HG03432 (cell line): ENCODE measurements around the gene ZDHHC14.

Source experiments
- ATAC-seq: cut with Tn5 transposase; IDR thresholded peaks from one replicate; pipeline ENCODE4 v1.9.1; 2021; ENCODE audit warnings: mild to moderate bottlenecking, moderate library complexity; ENCODE audit not compliant: unreplicated experiment

ZDHHC14 gene

DNA sequence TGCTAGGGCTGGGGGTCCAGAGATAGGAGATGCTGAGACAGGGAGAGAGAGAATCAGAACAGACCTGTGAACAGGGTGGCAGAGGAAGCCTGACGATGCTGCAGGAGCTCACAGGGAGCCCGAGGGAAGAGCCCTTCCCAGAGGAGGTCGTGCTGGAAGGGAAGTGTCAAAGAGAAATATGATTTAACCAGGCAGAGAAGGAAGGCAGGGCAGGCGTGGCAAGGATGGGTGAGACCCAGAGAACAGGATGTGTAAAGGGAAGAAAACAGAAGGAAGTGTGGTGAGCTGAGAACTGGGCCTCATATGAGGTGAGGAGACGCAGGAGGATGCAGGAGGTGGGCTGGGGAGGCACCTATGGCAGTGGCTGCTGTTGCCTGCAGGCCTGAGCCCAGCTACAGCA lies 105.6 kb downstream of the ZDHHC14 start:
- no peak for ATAC-seq

DNA sequence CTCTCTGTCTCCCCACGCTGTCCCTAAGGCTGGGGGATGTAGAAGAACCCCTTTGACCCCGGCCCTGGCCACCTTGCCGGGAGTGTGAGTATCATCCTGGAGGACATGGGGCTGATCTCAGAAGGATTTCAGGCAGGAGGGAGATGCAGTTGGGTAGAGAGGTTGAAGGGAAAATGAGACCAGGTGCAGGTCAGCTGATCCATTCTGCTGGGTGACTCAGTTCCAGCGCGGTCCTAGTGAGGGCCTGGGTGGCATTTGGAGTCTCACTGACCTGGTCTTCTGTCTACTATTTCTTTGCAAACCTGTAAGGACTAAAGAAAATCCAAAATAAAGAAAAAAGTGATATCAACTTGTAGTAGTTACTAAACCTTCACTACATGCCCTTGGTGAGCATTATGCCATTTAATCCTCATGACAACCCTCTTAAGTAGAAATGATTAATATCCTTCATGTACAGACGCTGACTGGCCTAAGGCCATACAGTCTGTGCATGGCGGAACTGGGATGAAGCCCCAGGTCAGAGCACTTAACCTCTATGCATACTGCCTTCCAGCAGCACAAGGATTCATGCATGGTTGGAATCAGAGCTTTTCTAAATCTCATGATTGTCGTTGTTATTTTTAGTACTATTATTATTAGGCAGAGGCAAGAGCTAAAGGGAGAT lies 106.3 kb downstream of the ZDHHC14 start:
- ATAC-seq, result no peak

DNA sequence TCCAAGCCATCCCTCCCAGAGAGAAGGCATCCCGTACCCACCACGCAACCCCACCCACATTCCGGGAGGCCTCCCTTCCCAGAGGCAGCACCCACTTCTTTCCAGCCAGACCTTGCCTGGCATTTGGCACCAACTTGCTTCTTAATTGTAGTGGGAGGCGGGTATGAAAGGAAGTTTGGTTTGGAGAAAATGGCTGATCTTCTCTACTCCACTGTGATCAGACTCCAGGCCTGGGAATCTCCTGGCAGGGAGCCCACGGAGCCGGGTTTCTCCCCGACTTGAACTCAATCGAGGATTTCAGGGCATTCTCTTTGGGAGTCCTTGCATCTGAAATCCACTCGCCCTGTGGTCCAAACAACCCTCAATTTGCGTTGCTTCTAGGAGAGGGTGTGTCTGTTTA lies 107.1 kb downstream of the ZDHHC14 start:
- no peak for ATAC-seq

DNA sequence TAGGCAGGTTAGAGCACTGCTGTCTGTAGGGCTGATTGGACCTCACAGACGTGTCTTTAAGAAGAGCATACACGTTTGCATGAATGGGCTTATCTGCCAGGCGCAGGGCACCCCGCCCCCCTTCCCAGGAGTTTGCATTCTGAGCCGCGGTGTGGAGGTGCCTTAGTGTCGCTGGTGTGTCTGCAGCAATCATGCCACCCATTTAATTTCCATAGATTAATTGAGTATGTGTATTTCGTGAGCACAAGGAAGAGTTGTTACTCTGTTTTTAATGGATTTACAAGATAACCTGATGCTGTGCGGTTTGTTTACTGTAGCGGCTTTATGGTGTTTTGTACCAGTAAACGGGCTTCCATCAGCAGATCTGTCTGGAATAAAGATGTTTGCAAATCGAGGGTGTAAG lies 107.7 kb downstream of the ZDHHC14 start:
- no peak for ATAC-seq

DNA sequence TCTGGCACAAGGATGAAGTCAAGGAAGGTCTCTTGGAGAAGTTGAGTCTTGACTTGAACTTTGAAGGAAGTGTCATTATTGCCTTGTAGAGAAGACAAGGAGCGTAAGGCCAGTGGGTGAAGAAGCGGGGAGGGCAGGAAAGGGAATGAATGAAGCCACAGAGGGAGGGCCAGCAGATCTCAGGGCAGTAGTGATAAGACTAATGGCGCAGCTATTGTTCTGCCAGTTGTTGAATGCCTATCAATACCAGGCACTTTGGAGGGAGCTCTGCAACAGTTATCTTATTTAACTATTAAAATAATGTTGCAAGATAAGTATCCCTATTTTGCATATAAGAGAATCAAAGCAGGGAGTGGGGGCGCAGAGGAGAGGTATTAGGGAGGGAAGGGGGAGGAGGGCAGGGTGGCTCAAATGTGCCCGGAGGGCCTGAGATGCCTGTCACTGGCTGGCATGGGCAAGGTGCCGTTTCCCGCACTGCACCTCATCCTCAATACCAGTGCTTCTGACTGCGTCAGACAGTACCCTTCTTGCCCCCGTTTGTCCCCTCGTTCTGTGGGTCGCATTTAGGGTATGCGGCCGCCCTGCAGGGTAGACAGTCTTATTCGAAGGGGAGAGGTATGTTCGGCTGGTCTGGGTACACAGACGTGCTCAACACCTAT lies 109.8 kb downstream of the ZDHHC14 start:
- no peak for ATAC-seq

DNA sequence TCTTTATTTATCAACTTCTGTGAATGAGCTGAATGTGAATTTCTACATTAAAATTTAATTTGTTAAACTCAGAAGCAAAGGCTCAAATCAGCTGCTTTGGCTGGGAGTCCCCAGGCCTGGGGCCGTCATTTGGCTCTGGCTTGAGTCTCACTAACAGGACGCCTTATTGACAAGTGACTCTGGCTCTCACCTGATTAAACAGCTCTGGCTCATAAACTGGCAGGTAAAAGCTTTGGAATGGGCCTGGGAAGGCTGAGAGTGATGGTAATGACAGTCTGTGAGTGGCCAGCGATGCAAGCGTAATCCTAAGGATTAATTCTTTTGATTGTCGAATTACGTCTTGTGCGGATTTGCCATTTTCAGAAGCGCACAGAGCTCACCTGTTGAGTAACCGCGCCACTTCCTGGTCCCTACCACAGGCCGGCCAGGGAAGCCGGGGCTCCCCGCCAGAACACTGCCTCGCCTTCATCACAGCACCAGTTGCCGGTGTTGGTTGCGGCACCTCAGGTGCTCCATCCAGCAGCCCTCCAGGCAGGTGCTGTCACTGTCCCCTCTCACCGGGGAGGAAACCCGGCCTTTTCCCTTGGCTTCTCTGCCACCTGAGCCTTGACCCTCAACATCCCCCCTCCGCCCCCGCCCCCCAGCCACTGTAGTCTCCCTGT lies 110.7 kb downstream of the ZDHHC14 start:
- ATAC-seq, result no peak

DNA sequence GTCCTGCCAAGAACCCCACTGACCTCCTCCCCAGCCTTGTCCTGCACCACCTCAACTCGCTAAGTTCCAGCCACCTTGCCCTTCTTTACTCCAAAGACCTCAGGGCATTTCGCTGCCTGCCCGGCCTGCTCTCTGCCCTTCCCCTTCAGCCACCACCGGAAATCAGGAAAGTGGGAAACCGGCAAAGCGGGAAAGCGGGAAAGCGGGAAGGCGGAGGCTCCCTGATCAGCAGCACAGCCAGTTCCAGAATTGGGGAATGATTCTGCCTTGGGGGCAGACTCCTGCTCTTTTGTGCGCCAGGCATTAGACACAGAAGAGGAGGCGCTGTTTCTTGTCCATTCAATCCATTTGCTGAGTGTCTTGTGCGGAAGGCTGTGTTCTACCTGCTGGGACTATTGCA lies 111.3 kb downstream of the ZDHHC14 start:
- no peak for ATAC-seq

DNA sequence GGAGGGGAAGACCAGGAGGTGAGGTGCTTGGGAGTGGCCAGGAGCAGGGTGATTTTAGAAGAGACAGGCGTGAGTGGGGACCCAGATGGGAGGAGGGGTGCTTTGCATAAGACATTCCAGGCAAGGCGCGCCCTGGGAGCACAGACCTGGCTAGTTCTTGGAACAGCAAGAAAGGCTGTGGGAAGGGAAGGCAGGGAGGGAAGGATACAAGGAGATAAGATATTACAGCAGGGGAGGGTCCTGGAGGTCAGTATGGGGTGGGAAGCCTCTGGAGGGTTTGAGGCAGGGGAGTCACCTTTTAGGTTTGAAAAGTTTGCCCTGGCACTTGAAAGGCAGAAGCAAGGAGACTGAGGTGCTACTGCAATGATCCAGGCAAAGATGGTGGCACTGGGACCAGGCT lies 111.8 kb downstream of the ZDHHC14 start:
- no peak for ATAC-seq

DNA sequence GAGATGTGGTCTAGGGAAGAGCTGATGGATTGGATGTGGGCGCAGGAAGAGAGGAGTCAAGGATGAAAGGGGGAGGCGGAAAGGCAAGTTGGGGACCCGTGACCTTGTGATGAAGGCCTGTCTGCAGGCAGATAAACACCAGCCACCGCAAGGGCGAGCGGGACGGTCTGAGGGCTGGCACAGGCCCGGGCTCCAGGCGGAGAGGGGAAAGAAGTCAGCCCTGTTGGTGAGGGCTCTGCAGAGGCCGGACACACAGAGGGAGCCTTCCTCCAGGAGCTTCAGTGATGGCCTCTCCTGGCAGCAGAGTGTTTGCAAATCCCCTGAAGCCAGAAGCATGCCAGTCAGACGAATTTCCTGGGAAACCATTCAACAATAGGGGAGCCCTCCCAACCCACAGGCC lies 112.2 kb downstream of the ZDHHC14 start:
- ATAC-seq, result no peak

DNA sequence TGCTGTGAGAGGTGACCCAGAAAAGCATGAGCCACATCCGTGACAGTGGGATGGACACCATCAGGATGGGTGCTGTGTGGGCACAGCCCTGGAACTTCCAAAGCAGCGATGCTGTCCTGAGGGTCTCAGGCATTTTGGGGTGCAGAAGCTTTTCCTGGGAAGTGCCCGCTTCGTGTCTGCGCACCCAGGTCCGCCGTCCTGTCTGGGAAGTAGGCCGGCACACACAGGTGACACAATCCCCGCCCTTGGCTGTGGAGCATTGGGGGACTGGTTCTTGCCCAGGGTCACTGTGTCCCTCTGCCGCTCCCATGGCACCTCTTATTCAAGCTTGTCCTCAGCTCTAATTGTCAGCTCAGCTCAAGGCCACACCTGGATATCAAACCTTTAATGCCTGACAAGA lies 112.6 kb downstream of the ZDHHC14 start:
- ATAC-seq, result no peak

DNA sequence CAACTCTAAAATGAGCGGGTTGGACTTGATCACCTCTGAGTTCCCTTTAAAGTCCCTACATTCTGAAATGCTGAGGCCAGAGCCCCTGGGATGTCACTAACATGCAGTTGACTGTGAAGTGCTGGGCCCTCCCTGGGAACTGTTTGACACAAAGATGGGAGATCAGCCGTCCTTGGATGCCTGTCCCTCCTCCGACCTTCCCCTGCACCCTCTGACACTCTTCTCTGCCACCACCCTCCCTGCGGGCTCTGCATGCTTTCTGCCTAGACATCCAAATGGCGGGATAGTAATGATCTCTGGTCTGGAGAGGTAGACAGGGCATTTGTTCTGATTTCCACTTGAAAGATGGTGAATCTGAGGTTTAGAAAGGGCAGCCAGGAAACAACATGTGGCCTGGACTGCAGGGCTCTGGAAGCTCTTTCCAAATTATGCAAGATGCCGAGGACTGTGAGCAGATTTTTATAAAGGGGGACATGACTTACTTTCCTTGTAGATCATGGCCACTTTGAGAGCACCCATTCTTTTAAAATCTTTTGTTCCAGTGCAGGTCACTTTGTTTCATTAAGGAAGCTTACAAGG lies 113.2 kb downstream of the ZDHHC14 start:
- no peak for ATAC-seq

DNA sequence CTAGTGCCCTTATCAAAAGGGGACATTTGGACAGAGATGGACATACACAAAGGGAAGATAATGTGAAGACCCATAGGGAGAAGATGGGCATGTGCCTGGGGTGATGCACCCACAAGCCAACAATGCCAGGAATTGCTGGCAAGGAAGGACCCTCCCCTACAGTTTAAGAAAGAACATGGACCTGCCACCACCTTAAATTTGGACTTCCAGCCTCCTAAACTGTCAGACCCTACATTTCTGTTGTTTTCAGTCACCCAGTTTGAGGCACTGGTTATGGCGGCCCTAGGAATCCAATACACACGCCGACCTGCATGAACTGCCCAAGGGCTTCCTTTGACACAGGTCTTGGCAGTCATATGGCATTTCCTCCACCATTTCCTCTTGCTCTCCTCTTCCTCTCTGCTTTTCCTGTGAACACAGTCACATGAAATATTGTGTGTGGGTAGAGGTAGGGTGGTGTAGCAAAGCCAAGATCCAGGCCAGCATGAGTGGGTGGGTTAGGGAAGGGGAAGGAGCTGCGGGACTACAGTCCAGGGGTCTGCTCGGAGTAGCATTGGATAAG lies 115.6 kb downstream of the ZDHHC14 start:
- no peak for ATAC-seq

DNA sequence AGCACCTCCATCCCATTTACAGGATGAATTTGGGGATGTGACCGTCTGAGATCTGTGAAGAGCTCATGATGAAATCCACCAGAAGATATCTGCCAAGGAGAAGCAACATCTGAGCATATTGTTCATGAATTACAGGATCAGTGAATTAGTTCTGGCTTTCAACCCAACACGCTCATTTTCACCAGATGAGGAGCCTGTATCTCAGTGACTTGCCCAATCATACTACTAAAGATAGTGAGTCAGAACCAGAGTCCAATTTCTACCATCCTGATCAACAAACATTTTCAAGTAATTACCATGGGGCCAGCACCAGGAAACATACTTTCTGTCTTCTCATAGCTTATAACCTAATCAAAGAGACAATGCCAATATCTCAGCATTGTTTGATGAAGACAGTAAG lies 116.6 kb downstream of the ZDHHC14 start:
- ATAC-seq, result no peak

DNA sequence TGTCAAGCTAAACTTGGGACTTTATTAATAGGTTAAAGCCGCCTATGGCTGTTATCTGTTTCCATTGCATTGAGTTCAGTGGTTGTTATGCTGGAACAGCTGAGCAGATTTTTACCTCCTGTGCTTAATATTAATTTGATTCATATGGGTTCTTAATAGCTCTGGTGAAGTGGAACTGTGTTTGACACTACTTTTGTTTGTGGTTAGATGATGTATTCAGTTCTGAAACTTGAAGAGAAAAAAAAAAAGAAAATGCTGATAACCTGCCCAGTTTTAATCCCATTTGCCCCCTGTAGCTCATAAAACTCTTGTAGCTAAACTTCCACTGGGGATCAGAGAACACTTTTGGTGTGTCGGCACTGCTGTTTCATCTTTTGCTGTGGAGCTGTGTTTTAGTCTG lies 117.8 kb downstream of the ZDHHC14 start:
- ATAC-seq, result no peak

DNA sequence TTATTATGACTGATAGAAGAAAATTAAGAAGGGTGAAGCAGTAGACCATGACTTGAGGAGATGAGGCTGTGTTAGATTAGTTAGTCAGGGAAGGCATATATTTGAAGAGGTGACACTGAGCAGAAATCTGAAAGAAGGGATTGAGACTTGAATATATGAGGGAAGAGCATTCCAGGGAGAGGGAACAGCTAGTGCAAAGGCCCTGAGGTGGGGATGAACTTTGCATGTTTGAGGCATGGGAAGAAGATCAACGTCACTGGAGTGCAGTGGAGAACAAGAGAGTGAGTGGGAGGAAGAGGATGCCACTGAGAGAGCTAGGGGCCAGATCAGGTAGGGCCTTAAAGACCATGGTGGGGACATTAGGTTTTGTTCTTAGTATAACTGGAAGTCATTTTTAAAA lies 119.0 kb downstream of the ZDHHC14 start:
- no peak for ATAC-seq

DNA sequence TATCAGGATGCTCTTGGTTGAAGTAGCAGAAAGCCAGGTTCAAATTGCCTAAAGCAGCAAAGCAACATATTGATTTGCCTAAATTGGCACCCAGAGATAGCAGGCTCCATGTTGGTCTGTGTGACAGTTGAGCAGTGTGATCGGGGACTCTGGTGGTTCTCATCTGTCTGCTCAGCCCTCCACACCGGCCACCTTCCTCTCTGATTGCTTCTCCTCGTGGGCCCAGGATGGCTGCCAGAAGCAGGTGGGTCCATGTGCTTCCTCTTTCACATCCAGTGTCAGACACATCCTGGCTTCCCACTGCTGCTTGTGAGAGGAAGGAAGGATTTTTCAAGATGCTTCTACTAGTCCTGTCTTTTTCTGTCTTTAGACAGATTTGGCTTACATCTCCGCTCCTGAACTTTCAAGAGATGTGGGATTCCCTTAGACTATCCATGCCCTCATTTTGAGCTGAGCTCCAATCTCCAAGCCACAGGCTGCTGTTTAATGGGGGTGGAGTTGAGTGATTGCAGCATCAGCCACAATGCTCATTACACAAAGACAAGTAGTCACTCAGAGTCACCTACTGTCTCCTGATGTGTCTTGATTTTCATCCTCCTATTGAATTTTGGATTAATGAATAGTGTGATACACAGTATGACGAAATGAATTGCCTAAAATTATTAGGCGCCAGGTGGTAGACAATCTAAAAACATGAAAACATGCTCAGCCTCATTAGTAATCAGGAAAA lies 122.2 kb downstream of the ZDHHC14 start:
- ATAC-seq, result no peak

DNA sequence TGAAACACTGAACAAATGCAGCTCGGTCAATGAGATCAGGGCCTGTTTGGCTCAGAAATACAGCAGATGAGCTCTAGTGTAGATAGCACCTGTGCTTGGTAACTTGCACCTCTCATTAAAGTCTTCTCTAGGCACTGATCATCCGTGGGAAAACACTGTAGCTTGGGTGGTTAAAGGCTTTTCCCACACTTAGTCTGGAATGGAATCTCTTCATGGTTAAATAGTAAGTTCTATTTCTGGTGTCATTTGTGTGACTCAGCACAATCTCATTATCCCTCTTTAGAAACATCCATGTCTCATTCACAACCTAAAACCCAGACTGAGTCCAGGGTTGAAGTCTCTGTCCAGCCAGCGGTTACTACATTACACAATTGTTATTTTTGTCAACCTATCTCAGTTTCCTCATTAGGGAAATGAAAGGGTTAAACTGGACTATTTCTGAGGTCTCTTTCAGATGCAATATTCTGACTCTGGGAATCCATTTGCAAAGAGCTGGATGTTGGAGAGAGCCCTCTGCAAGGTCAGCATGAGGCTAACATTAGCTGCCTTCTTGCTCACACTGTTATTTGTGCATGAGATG lies 125.0 kb downstream of the ZDHHC14 start:
- no peak for ATAC-seq

DNA sequence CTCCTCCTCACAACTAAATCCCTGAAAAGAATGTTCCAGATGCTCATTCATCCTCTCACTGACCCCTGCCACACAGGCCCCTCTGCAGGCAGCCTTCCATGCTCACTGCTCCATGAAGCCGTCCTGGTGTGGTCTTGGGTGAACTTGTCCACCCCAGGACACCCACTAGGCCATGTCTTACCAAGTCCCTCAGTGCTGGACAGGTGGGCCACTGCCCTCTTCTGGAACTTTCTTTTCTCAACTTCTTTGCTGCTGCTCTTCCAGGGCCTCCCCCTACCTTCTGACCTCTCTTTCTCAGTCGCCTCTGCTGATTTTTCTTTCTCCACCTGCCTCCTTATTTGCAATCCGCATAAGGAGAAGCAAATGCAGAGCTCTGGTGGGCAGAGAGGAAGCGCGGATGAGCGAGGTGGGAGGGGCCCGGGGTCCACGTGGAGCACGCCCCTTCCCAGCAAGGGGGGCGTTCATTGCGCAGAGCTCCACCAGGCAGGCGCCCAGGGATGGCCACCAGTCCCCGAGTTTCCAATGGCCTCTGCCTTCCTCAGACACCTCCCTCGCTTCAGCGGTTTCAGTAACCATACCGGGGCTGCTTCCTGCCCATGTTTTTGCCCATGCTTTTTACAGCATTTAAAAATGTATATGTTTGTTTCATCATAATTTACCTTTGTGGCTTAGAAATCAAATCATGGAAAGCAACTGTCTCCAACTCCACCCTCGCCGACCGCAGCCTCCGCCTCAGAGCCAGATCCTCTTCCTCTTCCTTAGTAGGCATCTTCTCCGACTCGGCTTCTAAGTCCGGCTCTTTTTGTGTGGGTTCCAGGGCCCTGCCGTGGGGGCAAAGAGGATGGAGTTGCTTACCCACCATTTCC lies 129.6 kb downstream of the ZDHHC14 start:
- ATAC-seq, result no peak

DNA sequence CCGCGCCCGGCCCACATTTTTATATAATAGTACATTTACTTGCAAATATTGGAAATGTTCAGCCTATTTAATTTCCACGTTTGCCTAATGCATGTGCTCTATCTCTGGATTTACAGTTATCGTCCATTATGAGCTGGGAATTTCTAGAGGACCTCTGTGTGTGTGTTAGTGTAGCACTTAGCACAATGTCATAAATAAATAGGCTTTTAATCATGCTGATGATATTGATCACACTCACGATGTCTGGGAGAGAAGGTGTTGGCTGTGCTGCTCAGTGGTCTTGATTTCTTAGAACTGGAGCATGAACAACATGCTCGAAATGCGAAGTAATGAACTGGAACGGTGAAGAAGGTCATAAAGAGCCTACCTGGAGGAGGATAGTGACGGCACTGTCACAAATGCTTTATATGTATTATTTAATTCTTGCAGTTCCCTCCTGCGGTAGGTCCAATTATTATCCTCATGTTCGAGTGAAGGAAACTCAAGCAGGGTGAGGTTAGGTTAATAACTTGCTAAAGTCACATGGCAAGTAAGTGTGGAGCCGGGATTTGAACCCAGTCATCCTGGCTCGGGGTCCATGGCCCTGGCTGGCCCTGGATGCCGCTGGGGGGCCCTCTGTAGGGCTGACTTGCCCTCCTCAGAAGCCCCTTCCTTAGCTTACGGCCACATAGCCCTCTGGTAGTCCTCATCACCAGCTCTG lies 130.8 kb downstream of the ZDHHC14 start:
- no peak for ATAC-seq
